Endothelial cell of umbilical vein (primary cell): ENCODE data around the gene PDE10A. TPM values are rescaled to one million over a fixed set of nuclear protein-coding genes. Genes with fewer than 3 reads are reported as not detected.

ENCODE experiments used
- BruUV-seq: library from RNA; stranded (reverse); fragments of 400-500 nt; replicated peaks from 2 replicates; lab custom pipeline; 2021; lab: Mats Ljungman, UMichigan
- CTCF ChIA-PET: fragments of 300-600, 350-600 bp; sonication (Branson Sonifier 250); formaldehyde crosslinking; loops from one replicate; lab custom pipeline; 2021; ENCODE audit warnings: antibody characterized with exemption, inconsistent platforms; lab: Charles Lee
- POLR2A ChIA-PET: fragments of 300-600, 350-600 bp; sonication (Branson Sonifier 250); formaldehyde crosslinking; loops from one replicate; lab custom pipeline; 2021; ENCODE audit warnings: antibody characterized with exemption, inconsistent platforms; lab: Charles Lee
- DNase-seq: peaks from one replicate; pipeline ENCODE4 v3.0.0-alpha.2; 2011; ENCODE audit warnings: low read depth, low spot score
- FAIRE-seq: peaks from 2 replicates; lab custom pipeline; 2011; peaks lifted over from hg19 to GRCh38; lab: Jason Lieb, UNC
- H2AFZ ChIP-seq: 2 replicates; pipeline ENCODE4 v1.6.0; 2012; ENCODE audit warnings: low read depth, low read length, control low read depth, inconsistent platforms
- H3K27ac ChIP-seq: 2 replicates; pipeline ENCODE4 v1.5.1; 2011; ENCODE audit warnings: low read depth, mild to moderate bottlenecking, control low read depth, low read length, moderate library complexity; ENCODE audit not compliant: insufficient read depth
- H3K27me3 ChIP-seq, 2 experiments: 2 replicates each; pipeline versions ENCODE4 v1.6.0 to v1.6.1; 2011; ENCODE audit warnings: low read length in 2 of 2, mixed read lengths in 1 of 2; ENCODE audit not compliant: control insufficient read depth in 2 of 2, insufficient read depth in 2 of 2
- H3K36me3 ChIP-seq, 2 experiments: 2 replicates in 1 of 2; 3 replicates in 1 of 2; pipeline ENCODE4 v1.5.1; 2011; ENCODE audit warnings: low read length in 2 of 2, mild to moderate bottlenecking in 1 of 2, moderate library complexity in 1 of 2; ENCODE audit not compliant: control insufficient read depth in 2 of 2, insufficient read depth in 2 of 2; ENCODE audit errors: extremely low read depth in 1 of 2
- H3K4me1 ChIP-seq: 3 replicates; pipeline ENCODE4 v1.5.1; 2011; ENCODE audit warnings: mild to moderate bottlenecking, low read length; ENCODE audit not compliant: control insufficient read depth, insufficient read depth; ENCODE audit errors: extremely low read depth
- H3K4me2 ChIP-seq: 2 replicates; pipeline ENCODE4 v1.6.1; 2011; ENCODE audit warnings: low read length, control low read depth, mixed read lengths; ENCODE audit not compliant: insufficient read depth
- H3K4me3 ChIP-seq, 3 experiments: fragments of 200-600 bp in 1 of 3; sonication (generic), shearing (Covaris generic) in 1 of 3; replicated peaks in 1 of 3; 2 replicates each; pipeline ENCODE4 v1.5.1; 2011 to 2016; ENCODE audit warnings: control low read depth in 3 of 3, low read length in 3 of 3, mild to moderate bottlenecking in 2 of 3, inconsistent platforms in 1 of 3, low read depth in 1 of 3, moderate library complexity in 1 of 3; ENCODE audit not compliant: insufficient read depth in 1 of 3
- H3K79me2 ChIP-seq: 2 replicates; pipeline ENCODE4 v1.6.0; 2012; ENCODE audit warnings: low read length, inconsistent platforms; ENCODE audit not compliant: control insufficient read depth, insufficient read depth
- H3K9ac ChIP-seq: replicated peaks from 2 replicates; pipeline ENCODE3; 2011; ENCODE audit warnings: low read length, control low read depth; ENCODE audit not compliant: insufficient read depth; ENCODE audit errors: extremely low read depth
- H3K9me1 ChIP-seq: replicated peaks from 3 replicates; pipeline ENCODE4 v1.6.0; 2011; ENCODE audit warnings: mild to moderate bottlenecking, low read length; ENCODE audit not compliant: control insufficient read depth, insufficient read depth; ENCODE audit errors: extremely low read depth
- H3K9me3 ChIP-seq: replicated peaks from 2 replicates; pipeline ENCODE4 v1.5.1; 2012; ENCODE audit warnings: low read length, inconsistent platforms; ENCODE audit not compliant: control insufficient read depth, insufficient read depth
- H4K20me1 ChIP-seq: replicated peaks from 2 replicates; pipeline ENCODE3; 2011; ENCODE audit warnings: mild to moderate bottlenecking, low read length; ENCODE audit not compliant: control insufficient read depth, insufficient read depth; ENCODE audit errors: extremely low read depth
- CTCF ChIP-seq, 2 donors: IDR thresholded peaks; 1 replicate in 1 of 2; 2 replicates in 1 of 2; pipeline ENCODE4 v1.5.1; 2011; ENCODE audit warnings: low read length in 2 of 2, mild to moderate bottlenecking in 2 of 2, moderate library complexity in 2 of 2, control low read depth in 1 of 2, inconsistent platforms in 1 of 2, low read depth in 1 of 2; ENCODE audit not compliant: insufficient read depth in 1 of 2; ENCODE audit errors: extremely low read depth in 1 of 2
- EZH2 ChIP-seq: IDR thresholded peaks from 2 replicates; pipeline ENCODE4 v1.6.1; 2012; ENCODE audit warnings: borderline replicate concordance, low read depth, mild to moderate bottlenecking, moderate library complexity, low read length, inconsistent platforms; ENCODE audit not compliant: severe bottlenecking
- FOS ChIP-seq: IDR thresholded peaks from 2 replicates; pipeline ENCODE4 v1.6.1; 2011; ENCODE audit warnings: mild to moderate bottlenecking, low read length, moderate library complexity, borderline replicate concordance; ENCODE audit not compliant: insufficient read depth
- GATA2 ChIP-seq: IDR thresholded peaks from 2 replicates; pipeline ENCODE4 v1.7.0; 2011; ENCODE audit warnings: low read depth, mild to moderate bottlenecking, moderate library complexity, mixed read lengths, low read length; ENCODE audit not compliant: insufficient read length, insufficient read depth
- JUN ChIP-seq: IDR thresholded peaks from 2 replicates; pipeline ENCODE4 v1.6.1; 2011; ENCODE audit warnings: borderline replicate concordance, low read depth; ENCODE audit not compliant: insufficient read length, insufficient read depth
- MAX ChIP-seq: IDR thresholded peaks from 2 replicates; pipeline ENCODE4 v1.6.1; 2011; ENCODE audit not compliant: insufficient read depth, insufficient read length
- MYC ChIP-seq: IDR thresholded peaks from one replicate; pipeline ENCODE4 v1.6.1; 2011; ENCODE audit warnings: mild to moderate bottlenecking, low read depth, low read length
- POLR2A ChIP-seq: IDR thresholded peaks from 2 replicates; pipeline ENCODE4 v1.6.1; 2012; ENCODE audit warnings: low read depth, mild to moderate bottlenecking, control low read depth, low read length
- POLR2AphosphoS5 ChIP-seq: IDR thresholded peaks from 2 replicates; pipeline ENCODE4 v1.6.1; 2012; ENCODE audit warnings: low read depth, mild to moderate bottlenecking, control low read depth, low read length, moderate library complexity; ENCODE audit not compliant: insufficient read depth
- dilution Hi-C: fragments of 300-500 bp; cut with MboI; formaldehyde crosslinking; loops from one replicate; pipeline ENCODE4 v1.15.0; 2019; ENCODE audit warnings: low sequenced_read_pairs; ENCODE audit not compliant: extremely low pct_ligation_motif_present
- intact Hi-C: fragments of 100-400 bp; cut with micrococcal nuclease; formaldehyde crosslinking; loops from one replicate; pipeline ENCODE4 v1.10.0; 2022
- polyA plus RNA-seq, 4 experiments: library from polyadenylated mRNA; depleted of rRNA in 3 of 4; stranded (reverse) in 3 of 4; unstranded in 1 of 4; fragments of >200 nt; gene quantifications; 2 replicates each; pipeline versions ENCODE4 v1.2.1 to v1.2.3, GENCODE V29; 2011 to 2012; ENCODE audit warnings: missing spikeins in 1 of 4
- total RNA-seq: library from RNA; stranded (reverse); gene quantifications from 2 replicates; pipeline ENCODE4 v1.2.3, GENCODE V29; 2021

Gene PDE10A
- total and polyA plus RNA-seq, 2 donors (not counting 3 experiments of a cell fraction or from before 2014, with no cell fraction given): 0.86 to 2.9 TPM

- no peaks in the 10 kb centered on the region for H3K9me1 ChIP-seq
- H3K27me3 ChIP-seq: no peaks in the 10 kb centered on the region
- ChIA-PET CTCF (no interaction called here), POLR2A (no interaction called here)
- FAIRE-seq (no peak), DNase-seq (no peak)
- H2AFZ ChIP-seq: no peak overlapping the region
- TF ChIP-seq MAX (no peak), MYC (no peak), POLR2AphosphoS5 (no peak), FOS (no peak), GATA2 (no peak), CTCF (IDR thresholded peaks at IDR 0.05; ENCODE audit: extremely low read depth in 1 of 2, insufficient read depth in 1 of 2, low read depth in 1 of 2, low read length in 2 of 2) (no peak), JUN (no peak), POLR2A (no peak), EZH2 (no peak)
- no peak overlapping the region for H3K9ac ChIP-seq
- intact Hi-C loops: no loop called here
- H3K79me2 ChIP-seq: no peaks in the 10 kb centered on the region
- no peak overlapping the region for H3K27ac ChIP-seq
- no TSS peak for BruUV-seq
- no peaks in the 10 kb centered on the region for H3K9me3 ChIP-seq
- H3K36me3 ChIP-seq: no peaks in the 10 kb centered on the region
- H4K20me1 ChIP-seq: no peaks in the 10 kb centered on the region
- H3K4me1 ChIP-seq: no peaks in the 10 kb centered on the region
- H3K4me3 ChIP-seq: no peak overlapping the region
- dilution Hi-C loops: no loop called here
- H3K4me2 ChIP-seq: no peak overlapping the region
Measured at GRCh38 chr6:165298402-165298801, 364.6 kb downstream of the PDE10A start.
